ENCODE results near the gene ADGRG1.
A peak's percentile ranks its signal among the peaks of the same experiment; 100 is the strongest.

Gene ADGRG1

GRCh38 chr16:57688487-57688986 is 60.1 kb downstream of the ADGRG1 start:
- no peak for DNase-seq

GRCh38 chr16:57688987-57689761 is 60.7 kb downstream of the ADGRG1 start:
- no peak for DNase-seq

GRCh38 chr16:57689762-57690558 is 61.5 kb downstream of the ADGRG1 start:
- DNase-seq = no peak

- peak; percentile 17 for DNase-seq
Measured at GRCh38 chr16:57690782-57691471, 62.5 kb downstream of the ADGRG1 start.

GRCh38 chr16:57692636-57693035 is 64.2 kb downstream of the ADGRG1 start:
- no peak for DNase-seq

- DNase-seq = no peak
Measured at GRCh38 chr16:57693550-57693949, 65.1 kb downstream of the ADGRG1 start.

- no peak for DNase-seq
Measured at GRCh38 chr16:57694231-57694724, 65.8 kb downstream of the ADGRG1 start.

GRCh38 chr16:57694725-57695679 is 66.6 kb downstream of the ADGRG1 start, which contains the start of gene DRC7:
Gene DRC7, plus strand, starts transcription at chr16:57694806. Its CDS starts 3,144 bp downstream, at chr16:57697950.
- peak; percentile 20 for DNase-seq

GRCh38 chr16:57695680-57696069 is 67.2 kb downstream of the ADGRG1 start:
- DNase-seq = no peak

- DNase-seq = no peak
Measured at GRCh38 chr16:57696240-57696639, 67.8 kb downstream of the ADGRG1 start.

- DNase-seq = no peak
Measured at GRCh38 chr16:57697896-57698537, 69.6 kb downstream of the ADGRG1 start.

- no peak for DNase-seq
Measured at GRCh38 chr16:57698812-57699405, 70.5 kb downstream of the ADGRG1 start.

- DNase-seq = no peak
Measured at GRCh38 chr16:57699481-57699880, 71.1 kb downstream of the ADGRG1 start.

- DNase-seq = no peak
Measured at GRCh38 chr16:57699899-57700298, 71.5 kb downstream of the ADGRG1 start.

GRCh38 chr16:57700781-57701551 is 72.5 kb downstream of the ADGRG1 start:
- DNase-seq = no peak

- no peak for DNase-seq
Measured at GRCh38 chr16:57701759-57702371, 73.4 kb downstream of the ADGRG1 start.

- DNase-seq = no peak
Measured at GRCh38 chr16:57703416-57704010, 75.1 kb downstream of the ADGRG1 start.

GRCh38 chr16:57704011-57704904 is 75.8 kb downstream of the ADGRG1 start:
- DNase-seq = no peak

Measured in fibroblast of skin of right biceps (primary cell).